Stomach (tissue), 4 donors: ENCODE measurements around the gene TMOD3.

Experiments used
- CTCF ChIP-seq, 7 experiments: fragments of 450-650 bp in 4 of 7; fragments of 200-600 bp in 3 of 7; sonication (generic) in 3 of 7; IDR thresholded peaks; one replicate each; pipeline ENCODE4 v1.5.1; 2016 to 2019; ENCODE audit warnings: antibody characterized with exemption in 7 of 7, control low read depth in 2 of 7, mild to moderate bottlenecking in 1 of 7
- EP300 ChIP-seq: sonication (generic); formaldehyde crosslinking; IDR thresholded peaks from one replicate; pipeline ENCODE4 v1.6.1; 2017; ENCODE audit warnings: antibody characterized with exemption
- POLR2A ChIP-seq, 4 donors: fragments of 450-650 bp; IDR thresholded peaks; one replicate each; pipeline ENCODE4 v1.6.1; 2016; ENCODE audit warnings: antibody characterized with exemption in 4 of 4, control low read depth in 2 of 4, mild to moderate bottlenecking in 1 of 4, moderate library complexity in 1 of 4
- POLR2AphosphoS5 ChIP-seq, 3 donors: sonication (generic); formaldehyde crosslinking; IDR thresholded peaks; one replicate each; pipeline ENCODE4 v1.6.1; 2016; ENCODE audit warnings: antibody characterized with exemption in 3 of 3

GRCh38 chr15:51889486-51889885 lies 60.0 kb downstream of the TMOD3 start:
- TF ChIP-seq POLR2A (IDR thresholded peaks at IDR 0.05) (no peak), POLR2AphosphoS5 (IDR thresholded peaks at IDR 0.05) (no peak), CTCF (IDR thresholded peaks at IDR 0.05) (no peak), EP300 (no peak)
